ENCODE results near the gene VAV2.

DNA sequence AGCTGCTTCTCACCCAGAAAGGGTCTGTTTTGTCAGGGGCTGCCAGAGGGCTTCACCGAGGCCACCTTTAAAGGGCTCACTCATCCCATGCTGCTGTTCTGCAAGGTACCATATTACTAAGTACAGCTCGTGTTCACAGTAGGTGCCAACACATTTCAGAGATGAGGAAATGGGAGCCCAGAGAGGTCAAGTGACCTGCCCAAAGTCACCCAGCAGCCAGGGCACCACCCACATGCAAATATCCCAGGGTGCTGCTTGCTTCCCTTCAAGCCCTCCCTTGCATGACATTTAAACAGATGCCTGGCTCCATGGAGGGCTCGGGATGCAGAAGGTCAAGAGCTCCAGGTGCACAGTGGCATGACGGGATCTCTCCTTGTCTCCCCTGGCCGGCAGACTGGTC is 130.4 kb downstream of the VAV2 start:
- TF ChIP-seq, protein P1, sequence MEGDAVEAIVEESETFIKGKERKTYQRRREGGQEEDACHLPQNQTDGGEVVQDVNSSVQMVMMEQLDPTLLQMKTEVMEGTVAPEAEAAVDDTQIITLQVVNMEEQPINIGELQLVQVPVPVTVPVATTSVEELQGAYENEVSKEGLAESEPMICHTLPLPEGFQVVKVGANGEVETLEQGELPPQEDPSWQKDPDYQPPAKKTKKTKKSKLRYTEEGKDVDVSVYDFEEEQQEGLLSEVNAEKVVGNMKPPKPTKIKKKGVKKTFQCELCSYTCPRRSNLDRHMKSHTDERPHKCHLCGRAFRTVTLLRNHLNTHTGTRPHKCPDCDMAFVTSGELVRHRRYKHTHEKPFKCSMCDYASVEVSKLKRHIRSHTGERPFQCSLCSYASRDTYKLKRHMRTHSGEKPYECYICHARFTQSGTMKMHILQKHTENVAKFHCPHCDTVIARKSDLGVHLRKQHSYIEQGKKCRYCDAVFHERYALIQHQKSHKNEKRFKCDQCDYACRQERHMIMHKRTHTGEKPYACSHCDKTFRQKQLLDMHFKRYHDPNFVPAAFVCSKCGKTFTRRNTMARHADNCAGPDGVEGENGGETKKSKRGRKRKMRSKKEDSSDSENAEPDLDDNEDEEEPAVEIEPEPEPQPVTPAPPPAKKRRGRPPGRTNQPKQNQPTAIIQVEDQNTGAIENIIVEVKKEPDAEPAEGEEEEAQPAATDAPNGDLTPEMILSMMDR (IDR thresholded peaks at IDR 0.05): no peak
- TF ChIP-seq, protein P2, sequence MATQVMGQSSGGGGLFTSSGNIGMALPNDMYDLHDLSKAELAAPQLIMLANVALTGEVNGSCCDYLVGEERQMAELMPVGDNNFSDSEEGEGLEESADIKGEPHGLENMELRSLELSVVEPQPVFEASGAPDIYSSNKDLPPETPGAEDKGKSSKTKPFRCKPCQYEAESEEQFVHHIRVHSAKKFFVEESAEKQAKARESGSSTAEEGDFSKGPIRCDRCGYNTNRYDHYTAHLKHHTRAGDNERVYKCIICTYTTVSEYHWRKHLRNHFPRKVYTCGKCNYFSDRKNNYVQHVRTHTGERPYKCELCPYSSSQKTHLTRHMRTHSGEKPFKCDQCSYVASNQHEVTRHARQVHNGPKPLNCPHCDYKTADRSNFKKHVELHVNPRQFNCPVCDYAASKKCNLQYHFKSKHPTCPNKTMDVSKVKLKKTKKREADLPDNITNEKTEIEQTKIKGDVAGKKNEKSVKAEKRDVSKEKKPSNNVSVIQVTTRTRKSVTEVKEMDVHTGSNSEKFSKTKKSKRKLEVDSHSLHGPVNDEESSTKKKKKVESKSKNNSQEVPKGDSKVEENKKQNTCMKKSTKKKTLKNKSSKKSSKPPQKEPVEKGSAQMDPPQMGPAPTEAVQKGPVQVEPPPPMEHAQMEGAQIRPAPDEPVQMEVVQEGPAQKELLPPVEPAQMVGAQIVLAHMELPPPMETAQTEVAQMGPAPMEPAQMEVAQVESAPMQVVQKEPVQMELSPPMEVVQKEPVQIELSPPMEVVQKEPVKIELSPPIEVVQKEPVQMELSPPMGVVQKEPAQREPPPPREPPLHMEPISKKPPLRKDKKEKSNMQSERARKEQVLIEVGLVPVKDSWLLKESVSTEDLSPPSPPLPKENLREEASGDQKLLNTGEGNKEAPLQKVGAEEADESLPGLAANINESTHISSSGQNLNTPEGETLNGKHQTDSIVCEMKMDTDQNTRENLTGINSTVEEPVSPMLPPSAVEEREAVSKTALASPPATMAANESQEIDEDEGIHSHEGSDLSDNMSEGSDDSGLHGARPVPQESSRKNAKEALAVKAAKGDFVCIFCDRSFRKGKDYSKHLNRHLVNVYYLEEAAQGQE (IDR thresholded peaks at IDR 0.05; ENCODE audit: insufficient read depth in 1 of 2, low read depth in 2 of 2, low read length in 1 of 2): no peak
- TF ChIP-seq POLR2AphosphoS5 (IDR thresholded peaks at IDR 0.05; ENCODE audit: low read depth, low read length) (no peak), SIN3A (IDR thresholded peaks at IDR 0.05; ENCODE audit: borderline replicate concordance, insufficient read depth, low read depth, low read length) (no peak), TCF7L2 (IDR thresholded peaks at IDR 0.05; ENCODE audit: low read depth, low read length) (no peak)
